Subcutaneous adipose tissue (tissue), 4 donors: ENCODE measurements around the gene INHBC. TPM values are rescaled to one million over a fixed set of nuclear protein-coding genes. Genes with fewer than 3 reads are reported as not detected.

Source experiments
- total RNA-seq, 4 donors: library from RNA; depleted of rRNA; stranded (reverse); fragments of >200 nt; gene quantifications; one replicate each; pipeline ENCODE4 v1.1.0, GENCODE V29; 2016
- TF ChIP-seq, protein P1 (sequence below): fragments of 450-650 bp; IDR thresholded peaks from one replicate; pipeline ENCODE4 v1.5.1; 2016; ENCODE audit warnings: low read depth, mild to moderate bottlenecking, control low read depth, antibody characterized with exemption, moderate library complexity

Gene INHBC
- total RNA-seq, 4 donors from 2014 or later, result not detected

DNA sequence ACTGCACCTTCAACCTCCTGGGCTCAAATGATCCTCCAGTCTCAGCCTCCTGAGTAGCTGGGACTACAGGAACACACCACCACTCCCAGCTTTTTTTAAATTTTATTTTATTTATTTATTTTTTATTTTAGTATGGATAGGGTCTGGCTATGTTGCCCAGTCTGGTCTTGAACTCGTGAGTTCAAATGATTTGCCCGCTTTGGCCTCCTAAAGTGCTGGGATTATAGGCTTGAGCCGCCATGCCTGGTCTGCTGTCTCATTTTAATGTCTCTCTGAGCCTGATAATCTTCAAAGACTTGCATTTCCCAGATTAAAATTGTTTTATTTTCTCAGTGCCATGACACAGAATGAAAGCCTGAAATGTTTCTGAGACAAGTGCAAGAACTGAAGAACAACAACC is 1.2 kb upstream of the INHBC start:
- TF ChIP-seq, protein P1, sequence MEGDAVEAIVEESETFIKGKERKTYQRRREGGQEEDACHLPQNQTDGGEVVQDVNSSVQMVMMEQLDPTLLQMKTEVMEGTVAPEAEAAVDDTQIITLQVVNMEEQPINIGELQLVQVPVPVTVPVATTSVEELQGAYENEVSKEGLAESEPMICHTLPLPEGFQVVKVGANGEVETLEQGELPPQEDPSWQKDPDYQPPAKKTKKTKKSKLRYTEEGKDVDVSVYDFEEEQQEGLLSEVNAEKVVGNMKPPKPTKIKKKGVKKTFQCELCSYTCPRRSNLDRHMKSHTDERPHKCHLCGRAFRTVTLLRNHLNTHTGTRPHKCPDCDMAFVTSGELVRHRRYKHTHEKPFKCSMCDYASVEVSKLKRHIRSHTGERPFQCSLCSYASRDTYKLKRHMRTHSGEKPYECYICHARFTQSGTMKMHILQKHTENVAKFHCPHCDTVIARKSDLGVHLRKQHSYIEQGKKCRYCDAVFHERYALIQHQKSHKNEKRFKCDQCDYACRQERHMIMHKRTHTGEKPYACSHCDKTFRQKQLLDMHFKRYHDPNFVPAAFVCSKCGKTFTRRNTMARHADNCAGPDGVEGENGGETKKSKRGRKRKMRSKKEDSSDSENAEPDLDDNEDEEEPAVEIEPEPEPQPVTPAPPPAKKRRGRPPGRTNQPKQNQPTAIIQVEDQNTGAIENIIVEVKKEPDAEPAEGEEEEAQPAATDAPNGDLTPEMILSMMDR, result no peak

DNA sequence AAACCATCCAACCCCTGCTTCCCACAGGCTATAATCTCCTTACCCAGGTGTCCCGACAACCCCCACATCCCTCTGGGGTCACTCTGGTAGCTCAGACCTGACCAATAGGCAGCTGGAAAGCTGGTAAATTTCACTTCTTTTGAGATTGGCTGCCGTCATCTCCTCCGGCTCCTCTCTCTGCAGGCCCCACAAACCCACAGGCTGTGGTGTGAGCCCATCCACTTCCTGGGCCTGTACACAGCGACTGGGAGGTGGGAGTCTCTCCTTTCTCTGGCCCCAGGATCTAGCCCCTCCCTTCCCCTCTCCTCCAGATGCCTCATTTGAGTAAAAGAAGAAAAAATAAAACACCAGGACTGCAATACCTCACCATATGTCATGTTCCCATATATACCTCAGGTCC is 709 bp downstream of the INHBC start:
- TF ChIP-seq, protein P1, result no peak

DNA sequence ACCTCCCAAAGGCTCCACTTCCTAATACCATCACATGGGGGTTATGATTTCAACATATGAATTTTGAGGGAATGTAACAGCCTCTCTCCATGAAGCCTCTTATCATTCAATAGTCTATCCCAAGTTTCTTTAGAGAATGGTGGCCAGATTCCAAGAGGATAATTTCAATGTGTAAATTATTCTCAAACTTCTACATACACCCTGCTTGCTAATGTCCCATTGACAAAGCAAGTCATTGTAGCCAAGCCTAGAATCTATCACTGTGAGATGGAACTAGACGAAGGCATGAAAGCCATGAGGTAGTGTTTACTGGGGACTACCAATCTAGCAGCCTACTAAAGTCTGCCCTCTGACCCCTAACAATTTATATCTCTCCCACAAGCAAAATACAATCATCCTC is 3.8 kb downstream of the INHBC start:
- TF ChIP-seq, protein P1, result no peak

DNA sequence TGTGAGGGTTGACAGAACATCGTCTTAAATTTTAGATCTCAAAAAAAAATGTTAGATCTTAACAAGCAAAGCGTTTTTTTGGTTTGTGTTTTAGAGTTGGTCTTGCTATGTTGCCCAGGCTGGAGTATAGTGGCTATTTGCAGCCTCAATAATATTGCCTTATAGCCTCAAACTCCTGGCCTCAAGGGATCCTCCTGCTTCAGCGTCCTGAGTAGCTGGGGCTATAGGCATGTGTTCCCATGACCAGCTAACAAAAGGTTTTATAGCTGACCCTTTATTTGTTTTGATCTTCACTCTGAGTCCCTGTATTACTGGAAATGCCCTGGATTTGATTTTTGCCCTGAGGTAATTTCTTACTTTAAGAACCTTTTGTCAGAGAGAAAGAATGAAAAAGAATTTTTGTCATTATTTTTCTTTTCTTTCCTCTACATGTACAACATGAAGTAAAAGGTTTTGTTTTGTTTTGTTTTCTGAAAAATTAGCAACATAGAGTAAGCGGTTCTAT is 5.2 kb downstream of the INHBC start:
- TF ChIP-seq, protein P1, result no peak

DNA sequence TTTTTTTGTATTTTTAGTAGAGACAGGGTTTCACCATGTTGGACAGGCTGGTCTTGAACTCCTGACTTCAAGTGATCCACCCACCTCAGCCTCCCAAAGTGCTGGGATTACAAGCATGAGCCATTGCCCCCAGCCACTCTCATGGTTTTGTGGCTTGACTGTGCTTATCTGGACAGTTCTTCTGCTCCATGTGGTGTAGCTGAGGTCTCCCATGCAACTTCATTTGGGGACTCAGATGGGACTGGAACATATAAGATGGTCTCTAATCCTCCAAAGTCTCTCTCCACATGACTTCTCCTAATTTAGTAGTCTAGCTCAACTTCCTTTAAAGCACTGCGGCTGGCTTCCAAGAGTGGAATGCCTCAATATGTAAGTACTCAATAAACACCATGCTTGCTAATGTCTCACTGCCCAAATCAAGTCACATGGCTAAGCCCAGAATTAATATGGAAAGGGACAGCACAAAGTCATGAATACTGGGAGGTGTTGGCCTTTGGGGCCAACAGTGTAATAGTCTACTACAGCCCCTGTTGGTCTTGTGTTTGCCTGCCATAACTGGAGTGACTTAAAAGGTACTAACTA is 7.4 kb downstream of the INHBC start:
- TF ChIP-seq, protein P1, result no peak

DNA sequence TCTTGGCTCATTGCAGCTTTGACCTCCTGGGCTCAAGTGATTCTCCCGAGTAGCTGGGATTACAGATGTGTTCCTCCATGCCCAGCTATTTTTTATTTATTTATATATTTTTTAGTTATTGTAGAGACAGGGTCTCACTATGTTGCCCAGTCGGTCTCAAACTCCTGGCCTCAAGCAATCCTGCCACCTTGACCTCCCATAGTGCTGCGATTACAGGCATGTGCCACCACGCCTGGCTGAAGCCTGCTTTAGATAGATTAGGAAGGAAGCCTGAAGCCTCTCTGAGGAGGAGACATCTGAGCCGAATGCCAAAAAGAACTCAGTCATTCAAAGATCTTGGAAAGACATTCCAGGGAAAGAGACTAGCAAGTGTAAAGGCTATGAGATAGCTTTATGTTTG is 10.2 kb downstream of the INHBC start:
- TF ChIP-seq, protein P1, result no peak

DNA sequence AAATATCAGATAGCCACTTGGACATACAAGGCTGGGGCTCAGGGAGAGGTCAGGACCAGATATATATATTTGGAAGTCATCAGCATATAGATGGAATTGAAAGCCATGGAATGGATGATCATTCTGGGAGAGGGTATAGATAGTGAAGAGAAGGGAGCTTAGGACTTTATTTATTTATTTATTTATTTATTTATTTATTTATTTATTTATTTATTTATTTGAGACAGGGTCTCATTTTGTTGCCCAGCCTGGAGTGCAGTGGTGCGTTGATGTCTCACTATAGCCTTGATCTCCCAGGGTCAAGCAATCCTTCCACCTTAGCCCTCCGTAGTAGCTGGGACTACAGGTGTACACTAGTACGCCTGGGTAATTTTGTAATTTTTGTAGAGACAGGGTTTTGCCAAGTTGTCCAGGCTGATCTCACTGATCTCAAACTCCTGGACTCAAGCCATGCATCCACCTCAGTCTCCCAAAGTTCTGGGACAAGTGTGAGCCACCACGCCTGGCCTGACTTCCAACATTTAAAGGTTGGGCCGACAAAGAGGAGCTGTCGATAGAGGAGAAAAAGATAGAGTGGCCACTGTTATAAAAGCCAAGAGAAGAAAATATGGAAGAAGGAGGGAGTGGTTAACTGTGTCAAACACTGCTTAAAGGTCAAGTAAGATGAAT is 11.8 kb downstream of the INHBC start:
- TF ChIP-seq, protein P1, result no peak
